AG09309 (cell line): ENCODE results near the gene ITCH.
"Not testable (repeated sequence)": the region's sequence is repeated elsewhere in the genome, so short reads cannot be mapped to it uniquely, and the experiment has no call there.

ENCODE experiments used
- DNase-seq: peaks from one replicate; pipeline ENCODE4 v3.0.0-alpha.2; 2010; ENCODE audit warnings: low read depth
- H3K4me3 ChIP-seq: 2 replicates; pipeline ENCODE4 v1.5.1; 2011; ENCODE audit warnings: mild to moderate bottlenecking, low read depth, low read length, moderate library complexity; ENCODE audit not compliant: control insufficient read depth
- TF ChIP-seq, protein P1 (sequence below): IDR thresholded peaks from 2 replicates; pipeline ENCODE4 v1.5.1; 2011; ENCODE audit warnings: mild to moderate bottlenecking, low read depth, low read length, inconsistent platforms; ENCODE audit not compliant: insufficient read depth, control insufficient read depth; ENCODE audit errors: missing control alignments

Gene ITCH

GRCh38 chr20:34500823-34501222 is 137.8 kb downstream of the ITCH start:
- TF ChIP-seq, protein P1, sequence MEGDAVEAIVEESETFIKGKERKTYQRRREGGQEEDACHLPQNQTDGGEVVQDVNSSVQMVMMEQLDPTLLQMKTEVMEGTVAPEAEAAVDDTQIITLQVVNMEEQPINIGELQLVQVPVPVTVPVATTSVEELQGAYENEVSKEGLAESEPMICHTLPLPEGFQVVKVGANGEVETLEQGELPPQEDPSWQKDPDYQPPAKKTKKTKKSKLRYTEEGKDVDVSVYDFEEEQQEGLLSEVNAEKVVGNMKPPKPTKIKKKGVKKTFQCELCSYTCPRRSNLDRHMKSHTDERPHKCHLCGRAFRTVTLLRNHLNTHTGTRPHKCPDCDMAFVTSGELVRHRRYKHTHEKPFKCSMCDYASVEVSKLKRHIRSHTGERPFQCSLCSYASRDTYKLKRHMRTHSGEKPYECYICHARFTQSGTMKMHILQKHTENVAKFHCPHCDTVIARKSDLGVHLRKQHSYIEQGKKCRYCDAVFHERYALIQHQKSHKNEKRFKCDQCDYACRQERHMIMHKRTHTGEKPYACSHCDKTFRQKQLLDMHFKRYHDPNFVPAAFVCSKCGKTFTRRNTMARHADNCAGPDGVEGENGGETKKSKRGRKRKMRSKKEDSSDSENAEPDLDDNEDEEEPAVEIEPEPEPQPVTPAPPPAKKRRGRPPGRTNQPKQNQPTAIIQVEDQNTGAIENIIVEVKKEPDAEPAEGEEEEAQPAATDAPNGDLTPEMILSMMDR = no peak
- DNase-seq = no peak
- no peak overlapping the region for H3K4me3 ChIP-seq

DNA sequence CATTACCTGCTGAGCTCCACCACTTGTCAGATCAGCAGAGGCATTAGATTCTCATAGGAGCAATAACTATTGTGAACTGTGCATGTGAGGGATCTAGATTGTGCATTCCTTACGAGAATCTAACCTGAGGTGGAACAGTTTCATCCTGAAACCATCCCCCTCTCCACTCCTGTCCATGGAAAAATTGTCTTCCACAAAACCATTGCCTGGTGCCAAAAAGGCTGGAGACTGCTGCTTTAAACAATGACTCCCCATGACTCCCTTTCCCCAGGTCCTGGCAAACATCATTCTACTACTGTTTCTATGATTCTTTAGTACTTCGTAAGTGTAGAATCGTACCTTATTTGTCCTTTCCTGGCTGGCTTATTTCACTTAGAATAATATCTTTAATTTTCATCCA is 143.4 kb downstream of the ITCH start:
- TF ChIP-seq, protein P1 = no peak
- DNase-seq = no peak
- no peak overlapping the region for H3K4me3 ChIP-seq

DNA sequence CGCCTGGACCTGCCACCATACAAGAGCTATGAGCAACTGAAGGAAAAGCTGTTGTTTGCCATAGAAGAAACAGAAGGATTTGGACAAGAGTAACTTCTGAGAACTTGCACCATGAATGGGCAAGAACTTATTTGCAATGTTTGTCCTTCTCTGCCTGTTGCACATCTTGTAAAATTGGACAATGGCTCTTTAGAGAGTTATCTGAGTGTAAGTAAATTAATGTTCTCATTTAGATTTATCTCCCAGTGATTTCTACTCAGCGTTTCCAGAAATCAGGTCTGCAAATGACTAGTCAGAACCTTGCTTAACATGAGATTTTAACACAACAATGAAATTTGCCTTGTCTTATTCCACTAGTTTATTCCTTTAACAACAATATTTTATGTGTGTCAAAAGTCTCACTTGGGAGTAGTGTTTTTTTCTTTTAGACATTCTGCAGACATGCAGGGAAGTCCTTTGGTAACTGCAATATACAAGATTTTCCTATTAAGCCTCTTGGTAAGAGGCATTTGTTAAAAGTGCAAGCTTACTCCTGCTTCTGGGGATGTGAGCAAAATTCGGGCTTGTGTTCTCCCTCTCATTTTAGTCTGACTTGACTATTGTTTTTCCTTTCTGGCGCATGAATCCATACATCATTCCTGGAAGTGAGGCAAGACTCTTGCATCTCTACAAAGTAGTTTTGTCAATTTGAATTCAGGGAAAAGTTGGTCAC is 144.8 kb downstream of the ITCH start:
- TF ChIP-seq, protein P1 = no peak
- no peak for DNase-seq
- H3K4me3 ChIP-seq = no peak overlapping the region

DNA sequence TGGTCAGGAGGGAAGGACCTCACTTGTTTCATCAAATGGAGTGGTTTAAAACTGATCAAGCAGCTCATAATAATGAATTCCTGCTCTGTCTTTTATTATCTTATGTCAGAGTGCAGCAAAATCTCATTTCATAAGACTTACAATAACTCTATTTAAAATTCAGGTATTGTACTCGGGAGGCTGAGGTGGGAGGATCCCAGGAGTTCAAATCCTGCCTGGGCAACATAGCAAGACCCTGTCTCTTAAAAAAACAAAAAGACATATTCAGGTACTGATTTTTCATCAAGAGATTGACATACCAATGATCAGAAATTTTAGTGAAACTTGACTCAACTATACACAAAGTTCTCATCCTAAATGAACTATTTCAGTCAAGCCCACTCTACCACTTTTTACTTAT is 147.5 kb downstream of the ITCH start:
- TF ChIP-seq, protein P1 = no peak
- DNase-seq = no peak

GRCh38 chr20:34511891-34512265 is 148.8 kb downstream of the ITCH start:
- no peak for DNase-seq
- TF ChIP-seq, protein P1 = no peak
- H3K4me3 ChIP-seq = no peak overlapping the region

More for the DNA sequence above, 147.5 kb downstream of the ITCH start:
- H3K4me3 ChIP-seq = no peak overlapping the region

DNA sequence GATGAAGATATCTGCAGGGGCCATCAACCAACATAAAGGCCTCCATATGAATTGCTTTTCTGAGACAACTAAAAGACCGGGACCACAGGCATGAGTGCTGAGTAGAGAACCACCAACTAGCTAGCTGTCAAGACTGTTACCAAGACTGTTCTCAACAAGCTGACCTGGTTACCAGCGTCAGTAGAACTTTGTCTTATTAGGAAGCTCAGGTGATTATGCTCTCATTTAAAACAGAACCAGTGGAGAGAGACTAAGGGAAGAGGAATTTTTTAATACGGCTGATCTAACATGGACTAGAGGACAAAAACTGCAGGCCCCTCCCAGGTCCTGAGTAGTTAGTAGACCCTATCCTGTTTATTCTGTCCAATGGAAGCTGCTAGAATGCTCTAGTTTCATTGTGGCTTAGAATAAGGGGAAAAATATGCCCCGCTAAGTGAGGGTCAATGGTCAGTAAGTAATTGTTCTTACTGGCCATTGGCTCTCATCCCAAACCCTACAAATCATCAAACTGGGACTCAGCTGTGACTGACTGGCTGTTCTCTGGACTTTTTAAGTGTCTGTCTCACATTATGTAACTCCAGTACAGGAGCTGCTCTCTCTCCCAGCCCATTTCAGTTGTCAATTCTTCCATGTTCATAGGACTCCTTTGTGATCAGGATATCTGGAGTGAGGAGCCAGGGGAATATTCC is 149.3 kb downstream of the ITCH start:
- TF ChIP-seq, protein P1 = no peak
- no peak overlapping the region for H3K4me3 ChIP-seq
- DNase-seq = no peak

DNA sequence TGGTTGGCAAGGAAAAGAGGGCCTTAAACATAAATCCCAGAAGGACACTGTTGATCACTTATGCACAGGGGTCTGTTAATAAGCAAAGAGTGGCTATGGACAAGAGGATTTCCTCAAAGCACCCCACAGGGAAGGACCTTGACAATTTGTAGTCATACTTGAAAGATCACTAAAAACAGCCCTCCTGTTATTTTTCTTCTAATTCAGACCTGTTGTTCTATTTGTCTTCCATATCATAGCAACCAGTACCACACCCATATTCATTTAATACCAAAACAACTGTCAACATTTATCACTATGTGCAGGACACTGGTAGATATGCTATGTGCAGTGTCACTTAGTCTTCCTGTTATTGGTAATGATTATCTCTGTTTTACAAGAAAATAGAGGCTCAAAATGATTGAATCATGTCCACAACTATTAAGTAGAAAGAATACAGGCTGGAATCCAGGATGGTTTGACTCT is 149.9 kb downstream of the ITCH start:
- no peak for DNase-seq
- no peak overlapping the region for H3K4me3 ChIP-seq
- TF ChIP-seq, protein P1 = no peak

DNA sequence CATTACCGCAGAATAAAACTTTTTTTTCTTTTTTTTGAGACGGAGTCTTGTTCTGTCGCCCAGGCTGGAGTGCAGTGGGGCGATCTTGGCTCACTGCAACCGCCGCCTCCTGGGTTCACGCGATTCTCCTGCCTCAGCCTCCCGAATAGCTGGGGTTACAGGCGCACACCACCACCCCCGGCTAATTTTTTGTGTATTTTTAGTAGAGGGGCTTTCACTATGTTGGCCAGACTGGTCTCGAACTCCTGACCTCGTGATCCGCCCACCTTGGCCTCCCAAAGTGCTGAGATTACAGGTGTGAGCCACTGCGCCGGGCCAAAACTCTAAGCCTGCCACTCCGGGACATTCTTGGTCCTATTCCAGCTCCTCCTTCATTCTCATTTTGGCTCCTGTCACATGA is 151.0 kb downstream of the ITCH start:
- H3K4me3 ChIP-seq, DNase-seq: not testable (repeated sequence)
